IMR-90 (cell line): ENCODE measurements around the gene KCNF1.

Experiments
- BHLHE40 ChIP-seq: fragments of 150-350 bp; IDR thresholded peaks from 2 replicates; pipeline ENCODE4 v1.6.1; 2016; ENCODE audit warnings: mild to moderate bottlenecking, low read depth, low read length
- CHD1 ChIP-seq: IDR thresholded peaks from 2 replicates; pipeline ENCODE4 v1.6.1; 2012; ENCODE audit warnings: low read depth, low read length, improper control_type of control experiment
- CTCF ChIP-seq: conservative IDR thresholded peaks from 2 replicates; pipeline ENCODE4 v1.5.1; 2012; ENCODE audit warnings: mild to moderate bottlenecking, low read depth, low read length, improper control_type of control experiment
- MAZ ChIP-seq: IDR thresholded peaks from 2 replicates; pipeline ENCODE4 v1.6.1; 2012; ENCODE audit warnings: low read depth, mild to moderate bottlenecking, low read length, improper control_type of control experiment, moderate library complexity, borderline replicate concordance
- MXI1 ChIP-seq: IDR thresholded peaks from 2 replicates; pipeline ENCODE4 v1.6.1; 2012; ENCODE audit warnings: low read depth, mild to moderate bottlenecking, low read length, moderate library complexity, borderline replicate concordance
- POLR2A ChIP-seq: IDR thresholded peaks from 2 replicates; pipeline ENCODE4 v1.6.1; 2012; ENCODE audit warnings: mild to moderate bottlenecking, low read depth, low read length
- USF2 ChIP-seq: fragments of 150-350 bp; IDR thresholded peaks from 2 replicates; pipeline ENCODE4 v1.6.1; 2017; ENCODE audit warnings: mild to moderate bottlenecking, antibody characterized with exemption, low read length, low read depth
- TF ChIP-seq, protein P1 (sequence below): fragments of 150-350 bp; IDR thresholded peaks from 2 replicates; pipeline ENCODE4 v1.6.1; 2016; ENCODE audit warnings: low read depth, mild to moderate bottlenecking, low read length, moderate library complexity, borderline replicate concordance

DNA sequence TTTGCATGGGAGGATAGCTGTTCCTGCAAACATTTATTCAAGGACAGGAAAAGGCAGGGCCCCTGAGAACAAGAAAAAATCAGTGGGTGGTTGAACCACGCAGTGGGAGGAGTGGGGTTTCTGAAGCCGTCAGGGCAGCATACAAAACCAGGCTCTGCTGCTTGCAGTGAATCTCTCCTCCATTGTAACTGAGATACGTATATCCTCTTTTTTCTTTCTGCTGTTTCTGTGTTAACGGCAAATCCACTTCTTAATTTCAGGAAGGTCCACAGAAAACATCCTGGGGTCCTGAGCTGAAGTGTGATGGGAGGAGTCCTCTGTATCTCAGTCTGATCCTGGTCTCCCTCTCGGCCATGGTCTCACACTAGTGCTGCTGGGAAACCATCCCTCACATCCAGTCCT, 27.2 kb upstream of the KCNF1 start:
- TF ChIP-seq CTCF (no peak), POLR2A (no peak), USF2 (no peak), MAZ (no peak), MXI1 (no peak), CHD1 (no peak), BHLHE40 (no peak)
- TF ChIP-seq, protein P1, sequence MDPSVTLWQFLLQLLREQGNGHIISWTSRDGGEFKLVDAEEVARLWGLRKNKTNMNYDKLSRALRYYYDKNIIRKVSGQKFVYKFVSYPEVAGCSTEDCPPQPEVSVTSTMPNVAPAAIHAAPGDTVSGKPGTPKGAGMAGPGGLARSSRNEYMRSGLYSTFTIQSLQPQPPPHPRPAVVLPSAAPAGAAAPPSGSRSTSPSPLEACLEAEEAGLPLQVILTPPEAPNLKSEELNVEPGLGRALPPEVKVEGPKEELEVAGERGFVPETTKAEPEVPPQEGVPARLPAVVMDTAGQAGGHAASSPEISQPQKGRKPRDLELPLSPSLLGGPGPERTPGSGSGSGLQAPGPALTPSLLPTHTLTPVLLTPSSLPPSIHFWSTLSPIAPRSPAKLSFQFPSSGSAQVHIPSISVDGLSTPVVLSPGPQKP: no peak
